Ovary (tissue), 9 donors: ENCODE results near the gene ZSCAN10. TPM values are rescaled to one million over a fixed set of nuclear protein-coding genes. Genes with fewer than 3 reads are reported as not detected.
A peak's percentile ranks its signal among the peaks of the same experiment; 100 is the strongest.

Source experiments
- DNase-seq, 5 donors: peaks; one replicate each; pipeline ENCODE4 v3.0.0-alpha.2; 2019 to 2020
- H3K27ac ChIP-seq, 2 donors: fragments of 200-600 bp; one replicate each; pipeline versions ENCODE4 v1.5.1 to v1.8.0; 2019 to 2022
- H3K27me3 ChIP-seq: fragments of 200-600 bp; one replicate; pipeline ENCODE4 v1.8.0; 2022
- H3K36me3 ChIP-seq: fragments of 200-600 bp; sonication (generic); one replicate; pipeline ENCODE4 v1.5.1; 2019
- H3K4me1 ChIP-seq: one replicate; pipeline ENCODE4 v1.8.1; 2013; ENCODE audit warnings: mild to moderate bottlenecking, moderate library complexity; ENCODE audit not compliant: insufficient read depth
- H3K4me3 ChIP-seq: fragments of 200-600 bp; sonication (generic); one replicate; pipeline ENCODE4 v1.5.1; 2017
- H3K9me3 ChIP-seq, 2 donors: fragments of 200-600 bp in 1 of 2; sonication (generic) in 1 of 2; one replicate each; pipeline versions ENCODE4 v1.5.1 to v1.8.1; 2013 to 2019; ENCODE audit warnings: mild to moderate bottlenecking in 1 of 2, moderate library complexity in 1 of 2
- CTCF ChIP-seq, 3 donors: fragments of 450-650 bp in 2 of 3; fragments of 200-600 bp in 1 of 3; IDR thresholded peaks; one replicate each; pipeline versions ENCODE4 v1.5.1 to v1.8.0; 2016 to 2022; ENCODE audit warnings: antibody characterized with exemption in 3 of 3, mild to moderate bottlenecking in 1 of 3
- EP300 ChIP-seq: sonication (generic); formaldehyde crosslinking; IDR thresholded peaks from one replicate; pipeline ENCODE4 v1.6.1; 2017; ENCODE audit warnings: antibody characterized with exemption
- POLR2A ChIP-seq: fragments of 450-650 bp; IDR thresholded peaks from one replicate; pipeline ENCODE4 v1.6.1; 2017; ENCODE audit warnings: antibody characterized with exemption, mild to moderate bottlenecking, moderate library complexity
- WGBS, 3 donors: extraction: QIAGEN DNeasy Blood & Tissue Kit in 1 of 3; methylation state at CpG; one replicate each; pipeline versions ENCODE4 v1.1.5 to v1.1.7; 2013 to 2017; 5-methylcytosine and 5-hydroxymethylcytosine counted together
- intact Hi-C, 4 donors: fragments of 100-400 bp; cut with DNase I; formaldehyde crosslinking; loops; one replicate each; pipeline versions ENCODE4 v1.11.0 to v1.15.1; 2022 to 2023
- polyA plus RNA-seq, 2 donors: library from polyadenylated mRNA; stranded (reverse); fragments of 200-250 nt in 1 of 2; fragments of 350-450 nt in 1 of 2; fragmentation: Illumina TruSeq in 1 of 2; extraction: RNeasy Lipid Tissue Mini Kit (QIAGEN cat#74804) in 1 of 2; gene quantifications; one replicate each; pipeline ENCODE4 v1.2.3, GENCODE V29; 2013 to 2014
- total RNA-seq, 7 donors: library from RNA; depleted of rRNA in 2 of 7; stranded (reverse); fragments of >200 nt in 2 of 7; fragmentation: NEBNext Ultra II Directional in 3 of 7; extraction: Animal tissue kit (Norgen Biotek cat#: 25700) in 3 of 7; gene quantifications; one replicate each; pipeline versions ENCODE4 v1.1.0 to v1.2.4, GENCODE V29; 2016 to 2023
- donor health status: DM: no; HTN: no; CAD: no; lungs with moderate emphysema.
- donor health status: DM: no; HTN: no; CAD: no.
- donor health status: Bipolar disorder and iron deficiency.
- donor health status: DM: yes; HTN: yes; CAD: no.
- donor health status: DM: no; HTN: no; CAD: no.
- donor health status: DM: yes; HTN: yes; CAD: no.

ZSCAN10 gene
- total and polyA plus RNA-seq, 9 donors, result 0.06 to 0.69 (median 0.47) TPM; not detected in 6

GRCh38 chr16:3127745-3128144 lies 28.7 kb upstream of the ZSCAN10 start:
- TF ChIP-seq POLR2A (no peak), EP300 (no peak), CTCF (IDR thresholded peaks at IDR 0.05) (no peak)
- Histone ChIP-seq H3K36me3 (no peaks in the 10 kb centered on the region), H3K27me3 (no peaks in the 10 kb centered on the region), H3K27ac (no peak overlapping the region), H3K9me3 (no peaks in the 10 kb centered on the region), H3K4me3 (no peak overlapping the region), H3K4me1 (peaks cover 8% of the 10 kb centered on the region)
- 63 to 67% (median 64%) methylated on average over 6 of the region's 6 CpGs for WGBS, 3 donors
- no peak for DNase-seq
- intact Hi-C loops, result no loop called here

GRCh38 chr16:3123986-3124886 lies 25.1 kb upstream of the ZSCAN10 start:
- intact Hi-C loops, result no loop called here
- H3K4me1 ChIP-seq, result peaks cover 7% of the 10 kb centered on the region
- WGBS, 3 donors, result 0% methylated on average over 60 to 72 of the region's 72 CpGs
- no peaks in the 10 kb centered on the region for H3K9me3 ChIP-seq
- TF ChIP-seq POLR2A (no peak), EP300 (no peak), CTCF (IDR thresholded peaks at IDR 0.05) (peak in 2 of 3 donors; percentile 9 to 10)
- H3K4me3 ChIP-seq, result peak overlapping the region; percentile 39
- no peaks in the 10 kb centered on the region for H3K36me3 ChIP-seq
- H3K27ac ChIP-seq, result peak overlapping the region in 1 of 2 donors; percentile 40
- DNase-seq, result peak; percentile 94 to 97 (median 95)
- no peaks in the 10 kb centered on the region for H3K27me3 ChIP-seq

GRCh38 chr16:3122926-3123570 lies 24.0 kb upstream of the ZSCAN10 start:
- Histone ChIP-seq H3K4me3 (no peak overlapping the region), H3K9me3 (no peaks in the 10 kb centered on the region), H3K27ac (no peak overlapping the region), H3K36me3 (no peaks in the 10 kb centered on the region), H3K27me3 (no peaks in the 10 kb centered on the region), H3K4me1 (peaks cover 6% of the 10 kb centered on the region)
- TF ChIP-seq POLR2A (no peak), CTCF (IDR thresholded peaks at IDR 0.05) (no peak), EP300 (no peak)
- WGBS, 3 donors, result 23 to 28% (median 27%) methylated on average over 8 of the region's 8 CpGs
- intact Hi-C loops, result no loop called here
- DNase-seq, result no peak

- Histone ChIP-seq H3K4me3 (no peak overlapping the region), H3K9me3 (no peaks in the 10 kb centered on the region), H3K36me3 (no peaks in the 10 kb centered on the region), H3K4me1 (peaks cover 6% of the 10 kb centered on the region), H3K27ac (no peak overlapping the region), H3K27me3 (no peaks in the 10 kb centered on the region)
- WGBS, 3 donors, result 24 to 43% (median 32%) methylated on average over 7 of the region's 7 CpGs
- intact Hi-C loops, result no loop called here
- no peak for DNase-seq
- TF ChIP-seq CTCF (IDR thresholded peaks at IDR 0.05) (no peak), EP300 (no peak), POLR2A (no peak)
Measured at GRCh38 chr16:3121851-3122467, 22.9 kb upstream of the ZSCAN10 start.
